ENCODE measurements around the gene DGUOK.

The DGUOK gene

GRCh38 chr2:73896362-73897239 is 30.1 kb upstream of the DGUOK start:
- Histone ChIP-seq H3K27ac (ENCODE audit: low read length) (no peak overlapping the region), H3K9me3 (ENCODE audit: insufficient read depth, low read length) (no peaks in the 10 kb centered on the region), H3K9ac (ENCODE audit: low read length) (no peak overlapping the region), H3K4me2 (ENCODE audit: low read length) (no peak overlapping the region), H2AFZ (ENCODE audit: low read depth, low read length) (no peak overlapping the region), H3K27me3 (ENCODE audit: low read depth, low read length) (no peaks in the 10 kb centered on the region), H3K4me1 (ENCODE audit: low read length) (peaks cover 30% of the 10 kb centered on the region), H3K36me3 (replicated peaks; ENCODE audit: low read depth, low read length) (peaks cover 16% of the 10 kb centered on the region), H4K20me1 (ENCODE audit: insufficient read depth, low read length) (peaks cover 55% of the 10 kb centered on the region), H3K4me3 (ENCODE audit: low read length) (no peak overlapping the region), H3K79me2 (ENCODE audit: low read length) (peaks cover 45% of the 10 kb centered on the region)
- TF ChIP-seq CTCF (IDR thresholded peaks at IDR 0.05; ENCODE audit: low read depth, low read length) (no peak), EZH2phosphoT487 (IDR thresholded peaks at IDR 0.05; ENCODE audit: low read depth) (no peak)

DNA sequence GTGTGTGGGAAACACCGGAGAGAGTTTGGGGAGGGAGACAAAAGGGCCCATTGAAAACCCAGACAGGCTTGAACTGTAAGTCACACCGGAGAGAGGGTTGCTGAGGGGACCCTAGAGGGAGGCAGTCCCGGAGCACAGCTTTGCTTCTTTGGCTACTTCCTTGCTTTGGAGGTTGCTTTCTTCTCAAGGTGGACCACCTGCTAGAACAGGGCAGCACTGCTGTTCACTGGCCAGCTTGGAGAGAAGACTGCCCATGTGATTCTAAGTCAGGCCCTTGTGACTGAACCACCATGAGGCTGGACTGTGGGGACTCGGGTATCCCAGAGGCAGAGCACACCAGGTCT is 29.5 kb upstream of the DGUOK start:
- Histone ChIP-seq H4K20me1 (ENCODE audit: insufficient read depth, low read length) (peaks cover 55% of the 10 kb centered on the region), H3K36me3 (replicated peaks; ENCODE audit: low read depth, low read length) (peaks cover 18% of the 10 kb centered on the region), H2AFZ (ENCODE audit: low read depth, low read length) (no peak overlapping the region), H3K4me3 (ENCODE audit: low read length) (no peak overlapping the region), H3K9me3 (ENCODE audit: insufficient read depth, low read length) (no peaks in the 10 kb centered on the region), H3K27me3 (ENCODE audit: low read depth, low read length) (no peaks in the 10 kb centered on the region), H3K4me1 (ENCODE audit: low read length) (peaks cover 24% of the 10 kb centered on the region), H3K79me2 (ENCODE audit: low read length) (peaks cover 45% of the 10 kb centered on the region), H3K9ac (ENCODE audit: low read length) (no peak overlapping the region), H3K27ac (ENCODE audit: low read length) (no peak overlapping the region), H3K4me2 (ENCODE audit: low read length) (no peak overlapping the region)
- no peak for TF ChIP-seq EZH2phosphoT487 (IDR thresholded peaks at IDR 0.05; ENCODE audit: low read depth)
- TF ChIP-seq CTCF (IDR thresholded peaks at IDR 0.05; ENCODE audit: low read depth, low read length), result no peak

DNA sequence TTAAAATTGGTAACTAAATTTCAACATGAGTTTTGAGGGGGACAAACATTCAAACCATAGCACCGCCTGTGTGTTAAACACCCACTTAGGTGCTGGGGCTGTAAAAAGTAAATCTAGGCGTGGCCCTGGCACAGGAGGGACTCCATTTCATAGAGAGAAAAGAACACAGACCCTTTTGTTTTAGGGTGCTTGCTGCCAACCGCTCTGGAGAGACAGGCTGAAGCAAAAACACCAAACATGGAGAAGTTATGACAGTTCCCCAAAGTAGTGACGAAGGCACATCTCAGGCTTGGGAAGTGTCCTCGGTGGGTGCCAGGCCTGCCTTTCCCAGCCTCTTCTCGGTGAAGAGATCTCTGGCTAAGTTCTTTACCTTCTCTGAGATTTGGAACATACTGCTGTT is 28.7 kb upstream of the DGUOK start:
- H3K4me3 ChIP-seq (ENCODE audit: low read length), result no peak overlapping the region
- no peak overlapping the region for H3K4me2 ChIP-seq (ENCODE audit: low read length)
- H3K9me3 ChIP-seq (ENCODE audit: insufficient read depth, low read length), result no peaks in the 10 kb centered on the region
- TF ChIP-seq EZH2phosphoT487 (IDR thresholded peaks at IDR 0.05; ENCODE audit: low read depth) (no peak), CTCF (IDR thresholded peaks at IDR 0.05; ENCODE audit: low read depth, low read length) (no peak)
- no peak overlapping the region for H3K9ac ChIP-seq (ENCODE audit: low read length)
- H2AFZ ChIP-seq (ENCODE audit: low read depth, low read length), result no peak overlapping the region
- no peak overlapping the region for H3K27ac ChIP-seq (ENCODE audit: low read length)
- H3K27me3 ChIP-seq (ENCODE audit: low read depth, low read length), result no peaks in the 10 kb centered on the region
- peaks cover 18% of the 10 kb centered on the region for H3K4me1 ChIP-seq (ENCODE audit: low read length)
- H3K79me2 ChIP-seq (ENCODE audit: low read length), result peaks cover 45% of the 10 kb centered on the region
- H3K36me3 ChIP-seq (replicated peaks; ENCODE audit: low read depth, low read length), result peaks cover 25% of the 10 kb centered on the region
- peaks cover 55% of the 10 kb centered on the region for H4K20me1 ChIP-seq (ENCODE audit: insufficient read depth, low read length)

- Histone ChIP-seq H3K9me3 (ENCODE audit: insufficient read depth, low read length) (no peaks in the 10 kb centered on the region), H4K20me1 (ENCODE audit: insufficient read depth, low read length) (peaks cover 48% of the 10 kb centered on the region), H3K36me3 (replicated peaks; ENCODE audit: low read depth, low read length) (peaks cover 23% of the 10 kb centered on the region), H2AFZ (ENCODE audit: low read depth, low read length) (no peak overlapping the region), H3K4me2 (ENCODE audit: low read length) (no peak overlapping the region), H3K4me3 (ENCODE audit: low read length) (no peak overlapping the region), H3K27me3 (ENCODE audit: low read depth, low read length) (no peaks in the 10 kb centered on the region), H3K27ac (ENCODE audit: low read length) (no peak overlapping the region), H3K9ac (ENCODE audit: low read length) (no peak overlapping the region), H3K4me1 (ENCODE audit: low read length) (no peaks in the 10 kb centered on the region; the same call in 1 of the 2 replicates), H3K79me2 (ENCODE audit: low read length) (peaks cover 26% of the 10 kb centered on the region)
- no peak for TF ChIP-seq CTCF (IDR thresholded peaks at IDR 0.05; ENCODE audit: low read depth, low read length)
- TF ChIP-seq EZH2phosphoT487 (IDR thresholded peaks at IDR 0.05; ENCODE audit: low read depth), result no peak
These were observed 26.8 kb upstream of the DGUOK start for GRCh38 chr2:73899801-73900336.

All from OCI-LY3 (cell line).